GM19239 (cell line): ENCODE measurements around the gene AGPAT4.

Experiments
- DNase-seq: peaks from one replicate; pipeline ENCODE4 v3.0.0; 2011; ENCODE audit warnings: low spot score; ENCODE audit not compliant: insufficient read length
- FAIRE-seq: peaks from 2 replicates; lab custom pipeline; 2011; peaks lifted over from hg19 to GRCh38; lab: Jason Lieb, UNC

Gene AGPAT4

GRCh38 chr6:161150566-161150965 is 123.3 kb downstream of the AGPAT4 start:
- FAIRE-seq = no peak

GRCh38 chr6:161150136-161150535 is 123.7 kb downstream of the AGPAT4 start:
- no peak for DNase-seq
- FAIRE-seq = no peak

More at GRCh38 chr6:161150566-161150965, 123.3 kb downstream of the AGPAT4 start:
- DNase-seq = no peak

GRCh38 chr6:161143663-161144430 is 130.0 kb downstream of the AGPAT4 start:
- FAIRE-seq = no peak
- no peak for DNase-seq

- FAIRE-seq = no peak
- DNase-seq = no peak
These were observed 130.9 kb downstream of the AGPAT4 start for GRCh38 chr6:161142957-161143296.

- DNase-seq = no peak
- FAIRE-seq = no peak
These were observed 132.7 kb downstream of the AGPAT4 start for GRCh38 chr6:161141173-161141572.

GRCh38 chr6:161140554-161140875 is 133.3 kb downstream of the AGPAT4 start:
- FAIRE-seq (no peak), DNase-seq (no peak)

GRCh38 chr6:161139766-161140553 is 133.9 kb downstream of the AGPAT4 start:
- no peak for FAIRE-seq

GRCh38 chr6:161139304-161139765 is 134.5 kb downstream of the AGPAT4 start:
- DNase-seq = no peak
- FAIRE-seq = no peak

More at GRCh38 chr6:161139766-161140553, 133.9 kb downstream of the AGPAT4 start:
- DNase-seq = no peak

GRCh38 chr6:161138543-161139303 is 135.1 kb downstream of the AGPAT4 start:
- no peak for DNase-seq
- FAIRE-seq = no peak

GRCh38 chr6:161137839-161138542 is 135.9 kb downstream of the AGPAT4 start:
- DNase-seq = no peak
- FAIRE-seq = no peak

GRCh38 chr6:161137320-161137719 is 136.5 kb downstream of the AGPAT4 start:
- DNase-seq (no peak), FAIRE-seq (no peak)

- DNase-seq (no peak), FAIRE-seq (no peak)
These were observed 137.2 kb downstream of the AGPAT4 start for GRCh38 chr6:161136655-161137054.

- no peak for DNase-seq
- no peak for FAIRE-seq
These were observed 137.9 kb downstream of the AGPAT4 start for GRCh38 chr6:161135695-161136591.

- no peak for FAIRE-seq
- no peak for DNase-seq
These were observed 139.1 kb downstream of the AGPAT4 start for GRCh38 chr6:161134550-161135298.

GRCh38 chr6:161133963-161134362 is 139.9 kb downstream of the AGPAT4 start:
- FAIRE-seq (no peak), DNase-seq (no peak)

- DNase-seq (no peak), FAIRE-seq (no peak)
These were observed 141.5 kb downstream of the AGPAT4 start for GRCh38 chr6:161132384-161132783.

GRCh38 chr6:161130967-161131766 is 142.7 kb downstream of the AGPAT4 start:
- FAIRE-seq (no peak), DNase-seq (no peak)

GRCh38 chr6:161130541-161130940 is 143.3 kb downstream of the AGPAT4 start:
- FAIRE-seq = no peak
- no peak for DNase-seq
